Measurements from ENCODE around the gene BCO2.
"Not testable (repeated sequence)": the region's sequence is repeated elsewhere in the genome, so short reads cannot be mapped to it uniquely, and the experiment has no call there.

The BCO2 gene

DNA sequence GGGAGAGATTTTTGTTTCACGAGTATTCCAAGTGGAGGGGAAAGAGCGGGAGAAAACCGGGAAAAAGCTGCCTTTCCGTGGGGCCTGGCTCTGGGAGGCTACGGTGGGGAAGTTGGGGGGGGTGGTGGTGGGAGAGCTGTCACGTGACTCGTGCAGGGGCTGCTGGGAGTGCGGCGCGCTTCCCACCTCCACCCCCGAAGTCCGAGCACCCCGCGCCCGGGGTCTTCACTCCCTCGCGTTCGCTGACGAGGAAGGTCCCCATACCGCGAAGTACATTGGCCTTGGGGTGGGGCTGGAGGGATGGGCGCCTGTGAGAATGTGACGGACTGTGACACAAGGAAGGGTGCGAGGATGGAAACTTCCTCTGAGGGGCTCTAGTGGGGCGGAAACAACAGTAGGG is 8.2 kb upstream of the BCO2 start, which contains the start of gene TEX12:
TEX12 (plus strand) TSS at position 228 of the 400 bp plus-strand sequence. CDS start 1,897 bp downstream, outside the sequence.
- no peak for DNase-seq

DNA sequence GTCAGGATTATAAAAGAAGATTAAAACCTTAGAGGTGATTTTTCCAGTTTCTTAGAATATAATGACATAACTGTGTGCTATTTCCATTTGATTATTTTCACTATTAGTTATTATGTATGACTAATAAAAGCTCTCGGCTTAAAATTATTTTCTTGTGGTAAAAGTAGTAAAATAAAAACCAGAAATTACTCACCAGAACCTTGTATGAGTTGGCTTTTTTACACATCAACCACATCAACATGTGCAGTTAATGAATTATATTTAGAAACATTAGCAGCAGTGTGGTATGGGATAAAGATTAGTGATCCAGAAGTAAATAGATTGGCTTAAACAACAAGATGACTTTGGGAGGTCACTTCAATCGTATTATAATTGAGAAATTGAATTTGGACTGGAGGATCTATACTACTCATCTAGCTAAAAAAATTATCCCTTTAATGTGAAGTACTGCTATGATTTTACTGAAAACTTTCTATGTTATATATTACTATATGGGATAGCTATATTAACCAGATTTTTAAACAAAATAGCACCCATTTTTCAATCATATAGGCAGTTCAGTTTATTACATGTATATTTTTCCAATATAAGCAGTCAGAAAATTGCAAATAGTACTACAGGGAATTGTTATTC is 2.8 kb upstream of the BCO2 start:
- no peak for DNase-seq

DNA sequence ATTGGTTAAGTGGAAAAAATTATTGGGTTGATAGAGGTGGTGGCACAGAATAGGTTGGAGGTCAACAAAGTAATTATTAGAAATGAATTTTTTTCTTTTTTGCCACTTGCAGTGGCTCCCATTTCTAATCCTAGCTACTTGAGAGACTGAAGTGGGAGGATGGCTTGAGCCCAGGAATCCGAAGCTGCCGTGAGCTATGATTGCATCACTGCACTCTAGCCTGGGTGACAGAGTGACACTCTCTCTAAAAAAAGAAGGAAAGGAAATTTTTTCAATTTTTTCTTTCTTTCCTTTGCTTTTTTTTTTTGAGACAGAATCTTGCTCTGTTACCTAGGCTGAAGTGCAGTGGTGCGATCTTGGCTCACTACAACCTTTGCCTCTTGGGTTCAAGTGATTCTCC is 2.2 kb upstream of the BCO2 start:
- DNase-seq, result no peak

DNA sequence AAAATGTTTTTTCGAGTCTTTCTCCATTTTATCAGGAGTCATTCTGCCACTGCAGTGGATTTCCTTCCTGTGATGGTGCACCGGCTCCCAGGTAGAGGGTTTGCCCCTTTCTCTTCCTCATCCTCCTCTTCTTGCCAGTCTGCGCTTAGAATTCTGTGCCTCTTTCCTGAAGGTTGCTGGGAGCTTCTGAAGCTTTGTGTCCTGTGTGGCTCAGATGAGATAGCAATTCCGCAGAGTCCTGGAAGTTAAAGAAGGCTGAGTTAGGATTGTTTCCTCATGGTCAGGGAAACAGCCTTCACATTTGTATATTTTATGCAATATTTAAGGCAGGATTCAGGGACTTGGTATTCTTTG is 264 bp downstream of the BCO2 start:
- no peak for DNase-seq

DNA sequence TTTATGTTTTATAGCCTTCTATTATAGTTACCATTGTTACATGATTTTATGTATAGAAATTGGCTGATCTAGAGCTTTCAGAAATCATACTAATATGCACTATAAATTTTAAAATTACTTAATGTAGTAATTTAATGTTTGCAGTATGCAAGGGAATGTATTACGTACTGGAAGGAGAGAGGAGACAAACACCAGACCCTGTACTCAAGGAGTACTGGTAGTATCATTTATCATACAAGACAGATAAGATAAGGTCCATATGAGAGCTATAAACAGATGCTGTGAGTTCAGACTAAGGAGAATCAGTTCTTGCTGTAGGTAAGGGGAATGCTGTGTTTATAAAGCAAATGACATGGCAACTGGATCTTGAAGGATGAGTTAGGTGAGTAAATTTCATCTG is 765 bp downstream of the BCO2 start:
- no peak for DNase-seq

DNA sequence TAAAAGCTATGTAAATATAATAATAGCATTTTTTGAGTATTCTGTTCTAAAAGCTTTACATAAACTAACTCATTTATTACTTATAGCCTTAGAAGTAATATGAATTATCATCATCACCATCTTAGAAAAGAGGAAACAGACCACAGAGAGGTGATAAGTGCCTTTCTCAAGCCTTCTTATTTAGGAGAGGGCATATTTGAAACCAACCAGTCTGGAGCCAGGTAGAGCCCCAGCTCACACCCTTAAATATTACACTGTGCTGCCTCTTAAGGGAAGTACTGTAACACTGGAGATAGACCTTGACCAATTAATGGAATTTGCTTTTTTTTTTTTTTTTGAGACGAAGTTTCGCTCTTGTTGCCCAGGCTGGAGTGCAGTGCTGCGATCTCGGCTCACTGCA is 2.3 kb downstream of the BCO2 start:
- DNase-seq, result no peak

DNA sequence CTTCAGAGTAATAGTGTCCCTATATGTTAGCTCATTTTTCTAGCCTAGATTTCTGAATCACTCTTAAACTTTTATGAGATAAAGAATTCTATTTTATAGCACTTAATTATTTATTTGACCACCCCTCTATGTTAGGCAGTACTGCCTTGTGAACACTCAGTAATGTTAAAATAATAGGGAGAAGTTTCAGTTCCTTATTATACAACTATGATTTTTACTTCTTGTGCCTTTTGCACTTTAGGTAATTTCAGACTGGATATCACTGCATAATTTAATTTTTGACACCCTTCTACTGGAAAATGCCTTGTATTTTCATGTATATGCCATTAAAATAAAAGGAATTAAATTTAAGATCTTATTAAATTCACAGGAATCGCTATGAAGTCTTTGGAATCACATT is 3.1 kb downstream of the BCO2 start:
- no peak for DNase-seq

DNA sequence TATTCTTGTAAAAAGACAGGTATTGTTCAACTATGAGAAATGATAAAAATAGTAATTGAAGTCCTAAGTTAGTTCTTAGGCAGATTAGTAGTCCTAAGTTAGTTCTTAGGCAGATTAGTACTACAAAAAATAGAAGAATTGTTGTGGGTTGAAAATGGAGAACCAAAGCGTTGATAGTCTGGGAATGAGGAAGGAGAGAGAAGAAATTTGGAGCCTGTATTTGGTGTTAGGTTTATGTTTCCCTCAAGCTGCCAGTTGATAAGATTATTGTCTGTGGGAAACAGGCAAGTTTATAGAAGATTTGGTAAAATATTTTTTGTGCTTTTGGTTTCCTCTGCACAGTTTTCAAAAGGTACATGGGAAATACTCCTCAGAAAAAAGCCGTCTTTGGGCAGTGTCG is 3.6 kb downstream of the BCO2 start:
- no peak for DNase-seq

DNA sequence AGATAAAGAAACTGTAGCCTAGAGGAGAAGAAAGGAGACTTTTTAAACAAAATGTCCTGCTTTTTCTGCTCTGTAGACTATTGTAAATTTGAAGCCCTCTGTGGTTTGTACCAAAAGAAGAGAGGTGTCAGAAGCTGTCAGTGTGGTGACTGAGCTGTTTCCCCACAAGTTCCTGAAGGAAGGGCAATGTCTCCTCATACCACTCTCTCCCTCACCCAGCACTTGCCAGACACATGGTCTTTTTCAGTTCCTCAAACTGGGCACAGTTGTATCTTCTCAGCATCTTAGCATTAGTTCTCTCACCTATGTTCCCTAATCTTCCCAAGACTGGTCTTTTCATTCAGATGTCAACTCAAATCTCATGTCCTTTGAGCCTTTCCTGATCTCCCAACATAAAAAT is 4.3 kb downstream of the BCO2 start:
- DNase-seq, result no peak

DNA sequence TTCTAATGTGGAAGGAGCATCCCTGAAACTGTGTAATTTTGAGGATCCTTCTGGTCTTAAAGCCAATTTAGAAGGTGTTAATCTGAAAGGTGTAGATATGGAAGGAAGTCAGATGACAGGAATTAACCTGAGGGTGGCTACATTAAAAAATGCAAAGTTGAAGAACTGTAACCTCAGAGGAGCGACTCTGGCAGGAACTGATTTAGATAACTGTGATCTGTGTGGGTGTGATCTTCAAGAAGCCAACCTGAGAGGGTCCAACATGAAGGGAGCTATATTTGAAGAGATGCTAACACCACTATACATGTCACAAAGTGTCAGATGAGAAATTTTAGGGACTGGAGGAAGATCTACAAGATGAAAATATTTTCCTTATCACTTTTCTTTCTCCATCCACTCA is 7.6 kb downstream of the BCO2 start:
- DNase-seq, result no peak

DNA sequence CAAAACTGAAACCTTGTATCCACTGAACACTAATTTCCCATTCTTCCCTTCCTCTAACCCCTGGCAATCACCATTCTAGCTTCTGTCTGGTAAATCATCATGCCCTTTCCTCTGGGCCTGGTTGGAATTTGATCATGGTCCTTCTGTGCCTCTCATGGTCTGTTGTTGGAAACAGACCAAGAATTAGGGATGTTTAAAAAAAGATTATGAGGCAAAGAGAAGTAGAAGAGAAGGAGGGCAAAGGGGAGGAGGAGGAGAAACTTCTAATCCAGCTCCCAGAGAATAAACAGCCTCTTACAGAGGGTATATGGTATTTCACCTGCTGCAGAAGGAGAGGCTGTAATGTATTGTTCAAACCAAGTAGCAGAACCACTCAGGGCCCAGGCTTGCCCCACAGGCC is 10.6 kb downstream of the BCO2 start:
- DNase-seq, result no peak

DNA sequence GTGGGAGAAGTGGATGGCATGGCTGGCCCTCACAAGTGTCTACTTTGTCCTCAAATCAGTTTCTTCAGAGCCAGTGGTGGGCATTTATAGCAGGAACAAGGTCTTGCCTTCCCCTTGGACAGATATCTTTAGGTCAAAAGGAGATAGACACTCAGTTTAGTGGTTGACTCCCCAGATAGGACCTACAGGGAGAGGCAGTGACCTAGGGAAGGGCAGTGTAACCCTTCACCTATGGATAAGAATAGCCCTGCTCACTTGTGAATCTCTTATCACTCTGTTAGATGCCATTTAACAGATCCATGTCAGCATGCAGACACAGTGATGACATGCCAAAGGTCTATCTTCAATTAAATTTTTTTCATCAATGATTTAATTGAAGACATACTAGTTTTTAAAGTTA is 11.0 kb downstream of the BCO2 start:
- DNase-seq, result no peak

DNA sequence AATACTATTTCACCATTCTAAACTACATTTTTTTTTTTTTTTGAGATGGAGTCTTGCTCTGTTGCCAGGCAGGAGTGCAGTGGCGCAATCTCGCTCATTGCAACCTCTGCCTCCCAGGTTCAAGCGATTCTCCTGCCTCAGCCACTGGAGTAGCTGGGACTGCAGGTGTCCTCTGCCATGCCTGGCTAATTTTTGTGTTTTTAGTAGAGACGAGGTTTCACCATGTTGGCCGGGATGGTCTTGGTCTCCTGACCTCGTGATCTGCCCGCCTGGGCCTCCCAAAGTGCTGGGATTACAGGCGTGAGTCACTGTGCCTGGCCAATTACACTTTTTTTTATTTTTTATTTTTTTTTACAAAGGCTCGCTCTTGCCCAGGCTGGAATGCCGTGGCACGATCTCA is 19.8 kb downstream of the BCO2 start:
- DNase-seq, result not testable (repeated sequence)

DNA sequence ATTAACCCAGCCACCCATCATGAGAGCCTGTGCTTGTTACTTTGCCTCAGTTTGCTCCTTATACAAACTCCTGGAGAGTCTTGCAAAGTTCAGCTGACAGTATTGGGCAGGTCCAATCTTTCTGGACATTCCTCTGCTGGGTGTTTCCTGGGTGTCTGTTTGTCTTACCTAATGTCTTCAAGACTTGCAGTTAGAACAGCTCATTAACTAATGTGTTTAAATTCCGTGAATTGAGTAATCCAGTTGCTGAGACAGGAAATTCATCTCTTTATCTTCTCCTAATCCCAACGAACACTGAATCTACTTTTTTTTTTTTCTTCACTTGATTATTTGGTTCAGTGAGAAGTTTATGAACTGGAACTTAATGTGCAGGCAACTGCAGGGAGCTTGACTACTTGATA is 20.6 kb downstream of the BCO2 start:
- DNase-seq, result no peak

DNA sequence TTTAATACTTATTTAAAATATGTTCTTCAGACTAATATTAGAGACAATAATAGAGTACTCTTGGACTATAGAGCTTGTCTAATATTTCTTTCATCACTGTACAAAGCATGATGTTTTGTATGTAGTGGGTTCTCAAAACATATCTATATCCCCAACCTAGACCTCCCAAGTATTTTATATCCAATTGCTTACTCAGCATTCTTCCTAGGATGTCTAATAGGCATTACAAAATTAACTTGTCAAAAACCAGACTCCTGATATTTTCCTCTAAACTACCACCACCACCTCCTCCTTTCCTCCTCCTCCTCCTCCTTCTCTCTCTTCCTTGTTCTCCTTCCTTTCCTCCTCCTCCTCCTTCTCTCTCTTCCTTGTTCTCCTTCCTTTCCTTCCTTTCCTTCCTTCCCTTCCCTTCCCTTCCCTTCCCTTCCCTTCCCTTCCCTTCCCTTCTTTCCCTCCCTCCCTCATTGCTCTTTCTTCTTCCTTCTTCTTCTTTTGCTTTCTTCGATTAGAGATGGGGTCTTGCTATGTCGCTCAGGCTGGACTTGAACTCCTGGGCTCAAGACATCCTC is 21.3 kb downstream of the BCO2 start:
- DNase-seq, result no peak

DNA sequence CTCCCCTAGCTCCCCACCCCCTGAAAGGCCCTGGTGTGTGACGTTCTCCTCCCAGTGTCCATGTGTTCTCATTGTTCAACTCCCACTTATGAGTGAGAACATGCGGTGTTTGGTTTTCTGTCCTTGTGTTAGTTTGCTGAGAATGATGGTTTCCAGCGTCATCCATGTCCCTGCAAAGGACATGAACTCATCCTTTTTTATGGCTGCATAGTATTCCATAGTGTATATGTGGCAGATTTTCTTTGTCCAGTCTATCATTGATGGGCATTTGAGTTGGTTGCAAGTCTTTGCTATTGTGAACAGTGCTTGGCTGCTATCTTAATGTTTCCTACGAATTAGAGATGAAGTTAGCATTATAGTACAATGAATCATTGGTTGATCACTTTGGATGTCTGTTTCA is 23.8 kb downstream of the BCO2 start:
- not testable (repeated sequence) for DNase-seq

DNA sequence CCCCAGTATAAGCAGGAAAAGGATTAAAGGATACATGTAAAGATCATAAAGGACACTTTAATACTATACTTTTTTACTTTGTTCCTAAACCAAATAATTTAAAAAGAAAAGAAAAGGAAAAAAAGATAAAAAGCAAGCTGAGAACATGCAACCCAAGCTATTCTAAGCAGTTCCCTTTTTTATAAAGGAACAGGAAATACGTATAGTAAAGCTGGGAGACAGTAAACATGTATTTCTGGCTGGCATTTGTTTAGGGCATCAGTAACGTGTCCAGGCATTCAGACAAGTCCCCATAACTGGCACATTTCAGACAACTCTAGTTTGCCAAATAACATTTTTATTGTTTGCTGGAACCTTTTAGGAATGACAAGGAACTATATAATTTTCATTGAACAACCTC is 24.9 kb downstream of the BCO2 start:
- no peak for DNase-seq

DNA sequence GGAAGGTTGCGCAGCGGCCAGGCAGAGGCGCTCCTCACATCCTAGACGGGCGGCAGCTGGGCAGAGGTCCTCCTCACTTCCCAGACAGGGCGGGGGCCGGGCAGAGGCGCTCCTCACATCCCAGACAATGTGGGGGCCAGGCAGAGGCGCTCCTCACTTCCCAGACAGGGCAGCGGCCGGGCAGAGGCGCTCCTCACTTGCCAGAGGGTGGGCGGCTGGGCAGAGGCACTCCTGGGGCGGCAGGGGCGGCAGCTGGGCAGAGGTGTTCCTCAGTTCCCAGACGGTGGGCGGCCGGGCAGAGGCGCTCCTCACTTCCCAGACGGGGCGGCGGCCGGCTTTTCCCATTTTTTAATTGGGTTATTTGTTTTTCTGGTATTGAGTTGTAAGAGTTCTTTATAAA is 30.8 kb downstream of the BCO2 start:
- no peak for DNase-seq

DNA sequence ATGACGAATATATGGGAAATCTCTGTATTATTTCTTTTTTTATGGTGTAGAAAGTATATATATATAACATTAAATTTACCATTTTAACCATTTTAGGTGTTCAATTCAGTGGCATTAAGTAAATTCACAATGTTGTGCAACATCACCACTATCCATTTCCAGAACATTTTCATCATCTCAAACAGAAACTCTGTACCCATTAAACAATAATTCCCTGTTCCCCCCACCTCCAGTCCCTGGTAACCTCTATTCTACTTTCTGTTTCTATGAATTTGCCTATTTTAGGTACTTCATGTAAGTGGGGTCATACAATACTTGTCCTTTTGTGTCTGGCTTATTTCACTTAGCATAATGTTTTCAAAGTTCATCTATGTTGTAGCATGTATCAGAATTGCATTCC is 35.6 kb downstream of the BCO2 start:
- no peak for DNase-seq

DNA sequence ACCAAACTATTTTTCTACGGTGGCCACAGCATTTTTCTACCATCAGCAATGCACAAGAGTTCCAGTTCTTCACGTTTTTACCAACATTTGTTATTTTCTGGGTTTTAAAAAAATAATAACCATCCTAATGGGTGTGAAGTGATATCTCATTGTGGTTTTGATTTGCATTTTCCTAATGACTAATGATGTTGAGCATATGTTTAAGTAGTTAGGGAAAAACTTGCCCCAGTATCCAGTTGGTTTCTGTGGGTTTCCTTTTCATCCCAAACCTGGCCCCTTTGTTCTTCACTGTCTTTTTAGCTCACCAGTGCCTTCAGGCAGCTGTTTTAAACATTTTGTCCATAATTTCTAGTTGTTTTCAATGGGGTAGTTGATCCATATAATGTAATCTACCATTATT is 36.2 kb downstream of the BCO2 start:
- no peak for DNase-seq

DNA sequence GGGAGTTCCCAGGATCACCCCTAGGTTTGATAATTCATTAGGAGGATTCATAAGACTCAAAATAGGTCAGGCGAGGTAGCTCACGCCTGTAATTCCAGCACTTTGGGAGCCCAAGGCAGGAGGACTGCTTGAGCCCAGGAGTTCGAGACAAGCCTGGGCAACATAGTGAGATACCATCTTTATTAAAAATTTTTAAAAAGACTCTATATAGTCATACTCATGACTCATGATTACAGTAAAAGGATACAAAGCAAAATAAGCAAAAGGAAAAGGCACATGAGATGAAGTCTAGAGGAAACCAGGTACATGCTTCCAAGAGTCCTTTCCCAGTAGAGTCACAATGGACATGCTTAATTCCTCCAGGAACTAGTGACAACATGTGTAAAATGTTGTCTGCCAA is 37.0 kb downstream of the BCO2 start:
- DNase-seq, result no peak

DNA sequence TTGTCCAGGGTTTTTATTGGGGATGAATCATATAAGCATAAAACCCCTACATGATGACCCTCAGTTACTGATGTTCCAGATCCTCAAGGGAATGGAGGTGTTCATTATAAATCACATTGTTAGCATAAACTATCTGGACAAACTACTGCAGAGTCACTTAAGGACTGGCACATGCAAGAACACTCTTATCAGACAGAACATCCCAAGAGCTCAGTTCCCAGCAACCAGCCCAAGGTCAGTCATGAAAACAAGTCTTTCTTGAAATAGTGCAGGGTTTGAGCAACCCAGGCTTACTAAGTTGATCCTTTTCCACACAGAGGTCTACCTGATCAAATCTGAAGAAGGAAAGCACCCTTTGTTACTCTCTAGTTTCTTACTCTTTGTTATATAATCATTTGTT is 37.4 kb downstream of the BCO2 start:
- no peak for DNase-seq

DNA sequence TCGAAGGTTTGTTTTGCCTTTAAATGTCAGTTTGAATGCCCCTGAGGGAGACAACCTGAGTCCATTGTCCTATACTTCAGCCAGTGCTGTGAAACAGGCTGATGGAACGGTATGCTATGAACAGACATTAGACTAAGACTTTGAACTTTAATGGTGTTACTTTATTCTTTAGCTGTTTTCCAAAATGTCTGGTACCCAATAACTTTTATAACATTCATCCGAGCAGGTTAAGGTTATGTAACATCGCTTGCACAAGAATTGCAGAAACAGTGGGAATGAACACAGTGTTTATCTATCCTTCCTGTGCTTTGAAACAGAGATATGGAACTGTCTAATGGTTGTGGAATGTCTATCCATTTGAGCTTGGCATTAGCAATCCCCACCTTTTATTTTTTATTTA is 38.4 kb downstream of the BCO2 start:
- no peak for DNase-seq

DNA sequence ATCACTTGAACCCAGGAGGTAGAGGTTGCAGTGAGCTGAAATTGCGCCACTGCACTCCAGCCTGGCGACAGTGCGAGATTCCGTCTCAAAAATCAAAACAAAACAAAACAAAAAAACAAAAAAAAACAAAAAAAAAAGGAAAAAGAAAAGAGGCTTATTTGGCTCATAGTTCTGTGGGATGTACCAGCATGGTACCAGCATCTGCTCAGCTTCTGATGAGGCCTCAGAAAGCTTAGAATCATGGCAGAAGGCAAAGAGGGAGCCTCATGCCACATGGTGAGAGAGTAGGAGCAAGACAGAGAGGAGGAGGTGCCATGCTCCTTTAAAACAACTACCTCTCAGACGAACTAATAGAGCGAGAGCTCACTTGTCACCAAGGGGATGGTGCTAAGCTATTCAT is 40.3 kb downstream of the BCO2 start:
- no peak for DNase-seq

DNA sequence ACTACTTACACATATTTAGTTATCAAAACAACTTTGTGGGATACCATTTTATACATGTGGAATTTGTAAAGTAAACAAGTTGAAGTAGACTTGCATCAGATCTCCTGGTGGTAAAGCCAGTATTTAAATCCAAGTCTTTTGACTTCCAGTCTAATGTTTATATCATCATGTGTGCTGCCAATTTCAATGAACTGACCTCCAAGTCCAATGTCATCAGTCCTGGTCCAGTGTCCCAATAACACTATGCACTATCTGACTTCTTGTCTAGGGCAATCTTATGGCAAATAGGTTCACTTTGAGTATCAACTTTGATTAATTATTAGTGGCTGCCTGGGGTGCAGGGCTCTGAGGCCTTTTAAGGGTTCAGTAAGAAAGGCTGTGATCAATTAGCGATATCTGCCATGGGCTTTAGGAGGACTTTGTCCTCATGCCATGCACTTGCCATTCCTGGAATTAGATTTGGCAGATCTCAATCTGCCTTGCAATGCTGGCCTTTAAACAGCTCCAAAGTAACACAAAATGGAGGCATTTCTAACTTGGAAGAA is 41.3 kb downstream of the BCO2 start:
- DNase-seq, result no peak

Data from NCI-H2107 (cell line).